Stimulated activated CD4-positive, alpha-beta T cell treated with anti-CD3 and anti-CD28 coated beads, Interleukin-4, amount 100 ng/mL, for 1 hour (primary cell): Measurements from ENCODE around the gene SLC16A7.

Experiments
- DNase-seq: peaks from one replicate; pipeline ENCODE4 v3.0.0-alpha.2; 2020

Gene SLC16A7

GRCh38 chr12:59626382-59626781 is 30.6 kb downstream of the SLC16A7 start:
- DNase-seq: no peak

GRCh38 chr12:59627582-59627981 is 31.8 kb downstream of the SLC16A7 start:
- DNase-seq: no peak

GRCh38 chr12:59629890-59630289 is 34.1 kb downstream of the SLC16A7 start:
- no peak for DNase-seq

GRCh38 chr12:59632408-59632807 is 36.6 kb downstream of the SLC16A7 start:
- DNase-seq: no peak

- no peak for DNase-seq
These were observed 38.4 kb downstream of the SLC16A7 start for GRCh38 chr12:59634254-59634653.

- DNase-seq: no peak
These were observed 41.3 kb downstream of the SLC16A7 start for GRCh38 chr12:59636945-59637691.

GRCh38 chr12:59637692-59638070 is 41.9 kb downstream of the SLC16A7 start:
- DNase-seq: no peak

GRCh38 chr12:59643550-59643949 is 47.7 kb downstream of the SLC16A7 start:
- DNase-seq: no peak

- no peak for DNase-seq
These were observed 49.4 kb downstream of the SLC16A7 start for GRCh38 chr12:59645242-59645641.

- DNase-seq: no peak
These were observed 50.8 kb downstream of the SLC16A7 start for GRCh38 chr12:59646636-59647035.

- no peak for DNase-seq
These were observed 53.4 kb downstream of the SLC16A7 start for GRCh38 chr12:59649203-59649602.

GRCh38 chr12:59650588-59651228 is 54.9 kb downstream of the SLC16A7 start:
- no peak for DNase-seq

GRCh38 chr12:59651229-59651920 is 55.5 kb downstream of the SLC16A7 start:
- DNase-seq: no peak

GRCh38 chr12:59652130-59652529 is 56.3 kb downstream of the SLC16A7 start:
- no peak for DNase-seq

GRCh38 chr12:59654061-59654460 is 58.2 kb downstream of the SLC16A7 start:
- no peak for DNase-seq

- no peak for DNase-seq
These were observed 61.4 kb downstream of the SLC16A7 start for GRCh38 chr12:59657266-59657665.

GRCh38 chr12:59657711-59658110 is 61.9 kb downstream of the SLC16A7 start:
- no peak for DNase-seq

- no peak for DNase-seq
These were observed 64.3 kb downstream of the SLC16A7 start for GRCh38 chr12:59660148-59660547.

- DNase-seq: no peak
These were observed 65.2 kb downstream of the SLC16A7 start for GRCh38 chr12:59660921-59661597.

GRCh38 chr12:59664495-59664894 is 68.7 kb downstream of the SLC16A7 start:
- DNase-seq: no peak

- no peak for DNase-seq
These were observed 69.9 kb downstream of the SLC16A7 start for GRCh38 chr12:59665701-59666100.

GRCh38 chr12:59668674-59669073 is 72.8 kb downstream of the SLC16A7 start:
- DNase-seq: no peak

- DNase-seq: no peak
These were observed 76.4 kb downstream of the SLC16A7 start for GRCh38 chr12:59672273-59672672.

- DNase-seq: no peak
These were observed 79.6 kb downstream of the SLC16A7 start for GRCh38 chr12:59675461-59675860.
